PFSK-1 (cell line): ENCODE results near the gene GRM4.

Experiments
- POLR2AphosphoS5 ChIP-seq: IDR thresholded peaks from 2 replicates; pipeline ENCODE4 v1.6.1; 2012; ENCODE audit warnings: low read depth, mild to moderate bottlenecking, control low read depth, low read length, moderate library complexity
- REST ChIP-seq, 2 experiments: IDR thresholded peaks; 2 replicates each; pipeline versions ENCODE4 v1.6.1 to v1.8.0; 2011 to 2012; ENCODE audit warnings: low read depth in 2 of 2, low read length in 2 of 2, control low read depth in 1 of 2, inconsistent platforms in 1 of 2, mild to moderate bottlenecking in 1 of 2, moderate library complexity in 1 of 2; ENCODE audit not compliant: insufficient read depth in 1 of 2
- TAF1 ChIP-seq: IDR thresholded peaks from 2 replicates; pipeline ENCODE4 v1.6.1; 2012; ENCODE audit warnings: low read length, control low read depth, borderline replicate concordance; ENCODE audit not compliant: insufficient read depth

- TF ChIP-seq TAF1 (no peak), REST (IDR thresholded peaks at IDR 0.05; ENCODE audit: insufficient read depth in 1 of 2, low read depth in 2 of 2, low read length in 2 of 2) (no peak), POLR2AphosphoS5 (no peak)
These were observed 45.1 kb downstream of the GRM4 start for GRCh38 chr6:34100788-34101187.
